Psoas muscle (tissue), 8 donors: ENCODE measurements around the gene URI1. TPM values are rescaled to one million over a fixed set of nuclear protein-coding genes. Genes with fewer than 3 reads are reported as not detected.

Experiments
- ATAC-seq, 4 donors: fragments of 200-7000 bp; cut with Tn5 transposase; one replicate each; pipeline ENCODE4 v1.9.1; 2020; ENCODE audit warnings: moderate library complexity in 3 of 4, mild to moderate bottlenecking in 2 of 4
- DNase-seq, 2 donors: peaks; one replicate each; pipeline ENCODE4 v3.0.0-alpha.2; 2020
- H3K27ac ChIP-seq: fragments of 200-600 bp; one replicate; pipeline ENCODE4 v1.8.0; 2022
- H3K27me3 ChIP-seq, 3 donors: fragments of 200-600 bp in 1 of 3; one replicate each; pipeline versions ENCODE4 v1.6.1 to v1.8.0; 2013 to 2022; ENCODE audit warnings: low read length in 2 of 3, mild to moderate bottlenecking in 2 of 3, moderate library complexity in 1 of 3; ENCODE audit not compliant: insufficient read depth in 3 of 3
- H3K36me3 ChIP-seq, 2 donors: fragments of 200-600 bp in 1 of 2; one replicate each; pipeline versions ENCODE4 v1.6.1 to v1.8.0; 2013 to 2022; ENCODE audit warnings: low read depth in 1 of 2, mild to moderate bottlenecking in 1 of 2, moderate library complexity in 1 of 2; ENCODE audit not compliant: insufficient read depth in 1 of 2
- H3K4me1 ChIP-seq: fragments of 200-600 bp; one replicate; pipeline ENCODE4 v1.8.0; 2022
- H3K4me3 ChIP-seq: fragments of 200-600 bp; one replicate; pipeline ENCODE4 v1.8.0; 2022; ENCODE audit warnings: mild to moderate bottlenecking
- H3K9me3 ChIP-seq: fragments of 200-600 bp; one replicate; pipeline ENCODE4 v1.8.0; 2022
- CTCF ChIP-seq: fragments of 200-600 bp; IDR thresholded peaks from one replicate; pipeline ENCODE4 v1.8.0; 2022; ENCODE audit warnings: antibody characterized with exemption
- WGBS, 3 donors: extraction: QIAGEN DNeasy Blood & Tissue Kit; methylation state at CpG; one replicate each; pipeline versions ENCODE4 v1.1.6 to v1.1.7; 2013; 5-methylcytosine and 5-hydroxymethylcytosine counted together
- intact Hi-C, 2 donors: fragments of 100-400 bp; cut with DNase I; formaldehyde crosslinking; loops; one replicate each; pipeline versions ENCODE4 v1.11.0 to v1.14.2; 2022
- polyA plus RNA-seq, 3 donors: library from polyadenylated mRNA; stranded (reverse); fragments of 200-250 nt; gene quantifications; one replicate each; pipeline ENCODE4 v1.2.3, GENCODE V29; 2013
- total RNA-seq, 4 donors: library from RNA; stranded (reverse); fragmentation: NEBNext Ultra II Directional in 2 of 4; extraction: Animal tissue kit (Norgen Biotek cat#: 25700) in 2 of 4; gene quantifications; one replicate each; pipeline versions ENCODE4 v1.2.1 to v1.2.4, GENCODE V29; 2021 to 2023
- donor health status: healthy with polysubstance abuse.
- donor health status: DM: no; HTN: no; CAD: no; lungs with moderate emphysema.
- donor health status: Bipolar disorder and iron deficiency.
- donor health status: healthy.
- donor health status: DM: yes; HTN: yes; CAD: no.
- donor health status: DM: no; HTN: no; CAD: no.
- donor health status: DM: no; HTN: no; CAD: no.
- donor health status: DM: yes; HTN: yes; CAD: no.

Gene URI1
- total and polyA plus RNA-seq, 7 donors, result 37.6 to 85.5 (median 54.9) TPM

DNA sequence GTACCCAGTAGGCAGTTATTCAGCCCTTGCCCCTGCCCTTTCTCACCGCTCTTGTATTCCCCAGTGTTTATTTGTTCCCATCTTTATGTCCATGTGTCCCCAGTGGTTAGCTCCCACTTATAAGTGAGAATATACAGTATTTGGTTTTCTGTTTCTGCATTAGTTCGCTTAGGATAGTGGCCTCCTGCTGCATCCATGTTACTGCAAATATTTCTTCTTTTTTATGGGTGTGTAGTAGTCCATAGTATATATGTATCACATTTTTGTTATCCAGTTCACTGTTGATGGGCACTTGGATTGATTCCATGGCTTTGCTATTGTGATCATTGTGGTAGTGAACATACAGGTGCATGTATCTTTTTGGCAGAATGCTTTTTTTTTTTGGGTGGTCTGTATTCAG, 32.7 kb downstream of the URI1 start:
- H3K27me3 ChIP-seq, result no peaks in the 10 kb centered on the region
- no peak overlapping the region for H3K27ac ChIP-seq
- no peak overlapping the region for H3K4me3 ChIP-seq
- intact Hi-C loops, result no loop called here
- 97 to 98% (median 98%) methylated on average over 2 of the region's 2 CpGs for WGBS, 3 donors
- no peak for ATAC-seq
- H3K4me1 ChIP-seq, result peaks cover 35% of the 10 kb centered on the region
- TF ChIP-seq CTCF, result no peak
- no peak for DNase-seq
- H3K9me3 ChIP-seq, result no peaks in the 10 kb centered on the region
- H3K36me3 ChIP-seq, result no peaks in the 10 kb centered on the region

- no peak for ATAC-seq
- intact Hi-C loops, result no loop called here
- H3K27ac ChIP-seq, result no peak overlapping the region
- no peak overlapping the region for H3K4me3 ChIP-seq
- no peaks in the 10 kb centered on the region for H3K27me3 ChIP-seq
- peaks cover 22% of the 10 kb centered on the region for H3K4me1 ChIP-seq
- DNase-seq, result no peak
- H3K9me3 ChIP-seq, result no peaks in the 10 kb centered on the region
- WGBS, 3 donors, result 93 to 95% (median 94%) methylated on average over 6 of the region's 6 CpGs
- H3K36me3 ChIP-seq, result no peaks in the 10 kb centered on the region
- TF ChIP-seq CTCF, result no peak
Measured at GRCh38 chr19:29976151-29976943, 34.3 kb downstream of the URI1 start.

DNA sequence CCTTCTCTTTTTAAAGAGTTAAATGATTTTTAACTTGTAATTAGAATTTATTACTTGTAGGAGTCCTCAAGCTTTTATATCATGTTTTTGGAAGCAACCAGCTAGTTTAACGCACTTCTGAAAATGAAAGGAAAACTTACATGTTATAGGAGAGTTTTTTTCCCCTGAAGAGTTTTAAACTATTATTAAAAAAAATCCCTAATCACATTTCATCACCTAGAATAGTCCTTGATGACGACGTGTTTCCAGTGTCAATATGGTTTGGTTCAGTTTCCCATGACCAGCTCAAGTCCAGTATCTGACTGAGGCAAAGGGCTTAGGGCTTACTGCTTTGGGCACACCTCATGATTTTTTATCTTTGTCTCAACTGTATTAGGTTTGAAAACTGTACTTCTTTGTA, 36.0 kb downstream of the URI1 start:
- H3K27me3 ChIP-seq, result no peaks in the 10 kb centered on the region
- DNase-seq (no peak), ATAC-seq (no peak)
- no peaks in the 10 kb centered on the region for H3K9me3 ChIP-seq
- H3K27ac ChIP-seq, result no peak overlapping the region
- WGBS, 3 donors, result 44 to 72% (median 49%) methylated on average over 3 of the region's 3 CpGs
- H3K4me1 ChIP-seq, result peaks cover 22% of the 10 kb centered on the region
- H3K4me3 ChIP-seq, result no peak overlapping the region
- intact Hi-C loops, result no loop called here
- TF ChIP-seq CTCF, result no peak
- no peaks in the 10 kb centered on the region for H3K36me3 ChIP-seq

GRCh38 chr19:29983568-29983967, 41.5 kb downstream of the URI1 start:
- no peaks in the 10 kb centered on the region for H3K27me3 ChIP-seq
- no peaks in the 10 kb centered on the region for H3K9me3 ChIP-seq
- no peak overlapping the region for H3K4me3 ChIP-seq
- intact Hi-C loops, result no loop called here
- H3K36me3 ChIP-seq, result peaks cover 0 to 8% of the 10 kb centered on the region in 2 donors
- 44 to 55% (median 45%) methylated on average over 3 of the region's 3 CpGs for WGBS, 3 donors
- ATAC-seq (peak; percentile 44 to 79 (median 65)), DNase-seq (no peak)
- TF ChIP-seq CTCF, result no peak
- peak overlapping the region; percentile 2 for H3K27ac ChIP-seq
- peaks cover 29% of the 10 kb centered on the region for H3K4me1 ChIP-seq

DNA sequence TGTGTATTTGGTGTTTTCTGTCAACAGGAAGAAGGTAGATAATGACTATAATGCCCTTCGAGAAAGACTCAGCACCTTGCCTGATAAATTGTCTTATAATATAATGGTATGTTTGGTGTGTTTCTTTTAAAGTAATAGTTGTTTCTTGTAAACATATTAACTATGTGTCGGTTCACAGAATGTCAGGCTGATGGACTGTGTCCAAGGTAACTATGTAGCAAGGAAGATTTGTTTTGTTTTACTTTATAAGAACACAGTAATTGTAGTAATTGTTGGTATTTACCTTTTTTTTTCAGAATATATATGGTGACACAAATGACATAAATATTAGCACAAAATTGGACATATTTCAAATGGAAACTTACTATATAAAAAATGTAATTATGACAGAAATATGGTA, 43.2 kb downstream of the URI1 start:
- intact Hi-C loops, result no loop called here
- WGBS, 3 donors, result 83 to 89% (median 84%) methylated on average over 2 of the region's 2 CpGs
- peaks cover 0 to 8% of the 10 kb centered on the region in 2 donors for H3K36me3 ChIP-seq
- H3K4me3 ChIP-seq, result no peak overlapping the region
- no peaks in the 10 kb centered on the region for H3K27me3 ChIP-seq
- no peak for TF ChIP-seq CTCF
- H3K4me1 ChIP-seq, result peaks cover 29% of the 10 kb centered on the region
- no peak overlapping the region for H3K27ac ChIP-seq
- ATAC-seq (no peak), DNase-seq (no peak)
- H3K9me3 ChIP-seq, result no peaks in the 10 kb centered on the region
